Right cardiac atrium (tissue), 5 donors: ENCODE data around the gene XKR7. TPM values are rescaled to one million over a fixed set of nuclear protein-coding genes. Genes with fewer than 3 reads are reported as not detected.
A peak's percentile ranks its signal among the peaks of the same experiment; 100 is the strongest.
"Not testable (repeated sequence)": the region's sequence is repeated elsewhere in the genome, so short reads cannot be mapped to it uniquely, and the experiment has no call there.

Source experiments
- ATAC-seq, 2 donors: fragments of 200-7000 bp; cut with Tn5 transposase; one replicate each; pipeline versions ENCODE4 v1.8.0 to v1.9.1; 2020; ENCODE audit warnings: moderate library complexity in 2 of 2, mild to moderate bottlenecking in 1 of 2
- DNase-seq, 3 donors: peaks; one replicate each; pipeline ENCODE4 v3.0.0-alpha.2; 2020
- H3K27ac ChIP-seq: one replicate; pipeline ENCODE4 v1.5.1; 2013; ENCODE audit warnings: mild to moderate bottlenecking, low read length, control low read depth, moderate library complexity
- H3K27me3 ChIP-seq: one replicate; pipeline ENCODE4 v1.6.1; 2013; ENCODE audit not compliant: control insufficient read depth, insufficient read depth
- H3K4me1 ChIP-seq: one replicate; pipeline ENCODE4 v1.6.1; 2013; ENCODE audit warnings: low read length; ENCODE audit not compliant: control insufficient read depth, insufficient read depth
- H3K4me3 ChIP-seq: one replicate; pipeline ENCODE4 v1.5.1; 2013; ENCODE audit warnings: low read length, control low read depth
- H3K9me3 ChIP-seq: one replicate; pipeline ENCODE4 v1.6.1; 2013; ENCODE audit warnings: low read length; ENCODE audit not compliant: control insufficient read depth
- WGBS: extraction: QIAGEN DNeasy Blood & Tissue Kit; methylation state at CpG from one replicate; pipeline ENCODE4 v1.1.7; 2013; 5-methylcytosine and 5-hydroxymethylcytosine counted together
- intact Hi-C, 4 donors: fragments of 100-400 bp; cut with DNase I; formaldehyde crosslinking; loops; one replicate each; pipeline versions ENCODE4 v1.11.0 to v1.14.0; 2022 to 2023
- polyA plus RNA-seq: library from polyadenylated mRNA; stranded (reverse); fragments of 200-250 nt; gene quantifications from one replicate; pipeline ENCODE4 v1.2.3, GENCODE V29; 2013
- total RNA-seq, 4 donors: library from RNA; stranded (reverse); fragmentation: NEBNext Ultra II Directional; extraction: Animal tissue kit (Norgen Biotek cat#: 25700); gene quantifications; one replicate each; pipeline ENCODE4 v1.2.1, GENCODE V29; 2021
- donor health status: healthy with polysubstance abuse.
- donor health status: DM: no; HTN: yes; CAD: no.
- donor health status: DM: no; HTN: no; CAD: no.
- donor health status: DM: no; HTN: yes; CAD: no; lungs with severe emphysema.
- donor health status: DM: yes; HTN: yes; CAD: no.

XKR7 gene
- total and polyA plus RNA-seq, 5 donors: under 0.01 TPM; not detected in 4

GRCh38 chr20:32019156-32019510 is 51.2 kb downstream of the XKR7 start:
- ATAC-seq (no peak), DNase-seq (peak in 1 of 3 donors; percentile 65)
- intact Hi-C loops: no loop called here
- no peak overlapping the region for H3K27ac ChIP-seq
- peak overlapping the region; percentile 79 for H3K4me3 ChIP-seq
- no peaks in the 10 kb centered on the region for H3K27me3 ChIP-seq
- WGBS: under 1% methylated on average over 41 of the region's 42 CpGs
- H3K4me1 ChIP-seq: peaks cover 8% of the 10 kb centered on the region
- H3K9me3 ChIP-seq: no peaks in the 10 kb centered on the region

GRCh38 chr20:32019563-32020463 is 51.9 kb downstream of the XKR7 start:
- Histone ChIP-seq H3K27ac (no peak overlapping the region), H3K4me3 (peak overlapping the region; percentile 79), H3K4me1 (peaks cover 8% of the 10 kb centered on the region), H3K9me3 (no peaks in the 10 kb centered on the region), H3K27me3 (no peaks in the 10 kb centered on the region)
- intact Hi-C loops: loop anchor here in 1 of 4 donors (10.0 kb wide), 1 partner anchor 65 kb away; the partner anchor contains the start of gene PDRG1
- no peak for DNase-seq
- no peak for ATAC-seq
- 32% methylated on average over 11 of the region's 11 CpGs for WGBS

- Histone ChIP-seq H3K4me1 (peaks cover 8% of the 10 kb centered on the region), H3K27ac (no peak overlapping the region), H3K4me3 (no peak overlapping the region), H3K27me3 (no peaks in the 10 kb centered on the region), H3K9me3 (no peaks in the 10 kb centered on the region)
- WGBS: 80% methylated on average over 4 of the region's 4 CpGs
- ATAC-seq (no peak), DNase-seq (no peak)
- intact Hi-C loops: loop anchor here in 1 of 4 donors (10.0 kb wide), 1 partner anchor 66 kb away; the partner anchor contains the start of gene PDRG1
Observed at GRCh38 chr20:32021091-32021490, 53.1 kb downstream of the XKR7 start.

- Histone ChIP-seq H3K27me3 (no peaks in the 10 kb centered on the region), H3K9me3 (no peaks in the 10 kb centered on the region), H3K4me3 (no peak overlapping the region), H3K4me1 (no peaks in the 10 kb centered on the region), H3K27ac (no peak overlapping the region)
- WGBS: 86% methylated on average over 6 of the region's 6 CpGs
- no peak for ATAC-seq
- intact Hi-C loops: loop anchor here in 1 of 4 donors (10.0 kb wide), 1 partner anchor 70 kb away; the partner anchor contains the start of gene PDRG1
- DNase-seq: no peak
Observed at GRCh38 chr20:32024683-32025295, 56.8 kb downstream of the XKR7 start.

GRCh38 chr20:32027643-32028042 is 59.7 kb downstream of the XKR7 start:
- intact Hi-C loops: loop anchor here in 1 of 4 donors (10.0 kb wide), 1 partner anchor 73 kb away; the partner anchor contains the start of gene PDRG1
- Histone ChIP-seq H3K27me3 (no peaks in the 10 kb centered on the region), H3K9me3 (no peaks in the 10 kb centered on the region), H3K4me3 (no peak overlapping the region), H3K4me1 (no peaks in the 10 kb centered on the region), H3K27ac (no peak overlapping the region)
- DNase-seq: no peak
- no peak for ATAC-seq
- WGBS: 94% methylated on average over 3 of the region's 3 CpGs

GRCh38 chr20:32028647-32029372 is 60.9 kb downstream of the XKR7 start:
- 46% methylated on average over 12 of the region's 12 CpGs for WGBS
- Histone ChIP-seq H3K4me1 (no peaks in the 10 kb centered on the region), H3K9me3 (no peaks in the 10 kb centered on the region), H3K27ac (no peak overlapping the region), H3K4me3 (no peak overlapping the region), H3K27me3 (no peaks in the 10 kb centered on the region)
- ATAC-seq: no peak
- intact Hi-C loops: loop anchor here in 1 of 4 donors (10.0 kb wide), 1 partner anchor 74 kb away; the partner anchor contains the start of gene PDRG1
- no peak for DNase-seq

GRCh38 chr20:32029561-32029960 is 61.6 kb downstream of the XKR7 start:
- DNase-seq (no peak), ATAC-seq (no peak)
- 86% methylated on average over 11 of the region's 11 CpGs for WGBS
- H3K9me3 ChIP-seq: no peaks in the 10 kb centered on the region
- H3K27me3 ChIP-seq: no peaks in the 10 kb centered on the region
- H3K4me3 ChIP-seq: no peak overlapping the region
- intact Hi-C loops: loop anchor here in 1 of 4 donors (10.0 kb wide), 1 partner anchor 75 kb away; the partner anchor contains the start of gene PDRG1
- no peak overlapping the region for H3K27ac ChIP-seq
- no peaks in the 10 kb centered on the region for H3K4me1 ChIP-seq

GRCh38 chr20:32031007-32031958 is 63.3 kb downstream of the XKR7 start:
- no peak overlapping the region for H3K27ac ChIP-seq
- DNase-seq (peak; percentile 87 to 93 (median 89)), ATAC-seq (peak; percentile 86 to 88)
- no peaks in the 10 kb centered on the region for H3K4me1 ChIP-seq
- no peaks in the 10 kb centered on the region for H3K27me3 ChIP-seq
- WGBS: 19% methylated on average over 59 of the region's 59 CpGs
- H3K9me3 ChIP-seq: no peaks in the 10 kb centered on the region
- intact Hi-C loops: loop anchor here (2.0 to 10.0 kb wide), 5 partner anchors 69 to 208 kb away; no protein-coding TSS in a partner anchor
- peak overlapping the region; percentile 1 for H3K4me3 ChIP-seq

- DNase-seq: no peak
- Histone ChIP-seq H3K27me3 (no peaks in the 10 kb centered on the region), H3K9me3 (no peaks in the 10 kb centered on the region), H3K4me1 (no peaks in the 10 kb centered on the region), H3K27ac (no peak overlapping the region), H3K4me3 (no peak overlapping the region)
- 69% methylated on average over 2 of the region's 2 CpGs for WGBS
- ATAC-seq: no peak
- intact Hi-C loops: loop anchor here (5.0 to 10.0 kb wide), 4 partner anchors 71 to 209 kb away; no protein-coding TSS in a partner anchor
Observed at GRCh38 chr20:32033316-32033715, 65.4 kb downstream of the XKR7 start.

GRCh38 chr20:32033721-32034120 is 65.8 kb downstream of the XKR7 start:
- not testable (repeated sequence) for H3K9me3 ChIP-seq, DNase-seq, H3K4me1 ChIP-seq, H3K4me3 ChIP-seq, H3K27ac ChIP-seq, H3K27me3 ChIP-seq, ATAC-seq
- 83% methylated on average over 3 of the region's 3 CpGs for WGBS
- intact Hi-C loops: loop anchor here (5.0 to 10.0 kb wide), 4 partner anchors 71 to 209 kb away; no protein-coding TSS in a partner anchor
